Measurements from ENCODE around the gene KCNH8. TPM values are rescaled to one million over a fixed set of nuclear protein-coding genes. Genes with fewer than 3 reads are reported as not detected.

KCNH8 gene
- total RNA-seq, 4 donors from 2014 or later: 0.55 to 1.1 (median 1.00) TPM; not detected in 1

- no peaks in the 10 kb centered on the region for H3K36me3 ChIP-seq
- in situ Hi-C loops (cut with MboI; ENCODE audit: low pct_ligation_motif_present in 1 of 4, low pct_unique_long_range_greater_than_20kb in 1 of 4, low sequenced_read_pairs in 3 of 4) (no loop called here), intact Hi-C loops (cut with DNase I; ENCODE audit: low total_unique reads) (no loop called here)
- 71 to 91% methylated on average over 3 of the region's 3 CpGs for WGBS, 2 donors (ENCODE audit: low coverage in 1 of 2)
- H3K9me3 ChIP-seq: no peaks in the 10 kb centered on the region
- no peak for DNase-seq
- no peaks in the 10 kb centered on the region for H3K4me1 ChIP-seq
- no peaks in the 10 kb centered on the region for H3K27me3 ChIP-seq
- H3K27ac ChIP-seq: no peak overlapping the region
- TF ChIP-seq POLR2AphosphoS5 (IDR thresholded peaks at IDR 0.05) (no peak), EP300 (IDR thresholded peaks at IDR 0.05; ENCODE audit: low read depth) (no peak), CTCF (IDR thresholded peaks at IDR 0.05) (no peak), POLR2A (IDR thresholded peaks at IDR 0.05) (no peak)
- H3K4me3 ChIP-seq: no peak overlapping the region
Measured at GRCh38 chr3:19457449-19457848, 309.1 kb downstream of the KCNH8 start.

- no peaks in the 10 kb centered on the region for H3K9me3 ChIP-seq
- in situ Hi-C loops (cut with MboI; ENCODE audit: low pct_ligation_motif_present in 1 of 4, low pct_unique_long_range_greater_than_20kb in 1 of 4, low sequenced_read_pairs in 3 of 4): no loop called here
- no peak for DNase-seq
- TF ChIP-seq CTCF (IDR thresholded peaks at IDR 0.05) (no peak), POLR2A (IDR thresholded peaks at IDR 0.05) (no peak), POLR2AphosphoS5 (IDR thresholded peaks at IDR 0.05) (no peak), EP300 (IDR thresholded peaks at IDR 0.05; ENCODE audit: low read depth) (no peak)
- H3K27ac ChIP-seq: no peak overlapping the region
- intact Hi-C loops (cut with DNase I; ENCODE audit: low total_unique reads): no loop called here
- no peaks in the 10 kb centered on the region for H3K27me3 ChIP-seq
- no peaks in the 10 kb centered on the region for H3K4me1 ChIP-seq
- no peak overlapping the region for H3K4me3 ChIP-seq
- H3K36me3 ChIP-seq: no peaks in the 10 kb centered on the region
Measured at GRCh38 chr3:19467761-19468160, 319.5 kb downstream of the KCNH8 start.

- intact Hi-C loops (cut with DNase I; ENCODE audit: low total_unique reads) (no loop called here), in situ Hi-C loops (cut with MboI; ENCODE audit: low pct_ligation_motif_present in 1 of 4, low pct_unique_long_range_greater_than_20kb in 1 of 4, low sequenced_read_pairs in 3 of 4) (no loop called here)
- no peak for DNase-seq
- no peaks in the 10 kb centered on the region for H3K27me3 ChIP-seq
- no peak overlapping the region for H3K27ac ChIP-seq
- H3K4me3 ChIP-seq: no peak overlapping the region
- H3K36me3 ChIP-seq: no peaks in the 10 kb centered on the region
- TF ChIP-seq EP300 (IDR thresholded peaks at IDR 0.05; ENCODE audit: low read depth) (no peak), CTCF (IDR thresholded peaks at IDR 0.05) (no peak), POLR2AphosphoS5 (IDR thresholded peaks at IDR 0.05) (no peak), POLR2A (IDR thresholded peaks at IDR 0.05) (no peak)
- no peaks in the 10 kb centered on the region for H3K9me3 ChIP-seq
- H3K4me1 ChIP-seq: no peaks in the 10 kb centered on the region
- WGBS, 2 donors (ENCODE audit: low coverage in 1 of 2): 86% methylated on average over 4 of the region's 4 CpGs; no CpG with 5 or more reads in 1 of the 2 donors
Measured at GRCh38 chr3:19471138-19471537, 322.8 kb downstream of the KCNH8 start.

DNA sequence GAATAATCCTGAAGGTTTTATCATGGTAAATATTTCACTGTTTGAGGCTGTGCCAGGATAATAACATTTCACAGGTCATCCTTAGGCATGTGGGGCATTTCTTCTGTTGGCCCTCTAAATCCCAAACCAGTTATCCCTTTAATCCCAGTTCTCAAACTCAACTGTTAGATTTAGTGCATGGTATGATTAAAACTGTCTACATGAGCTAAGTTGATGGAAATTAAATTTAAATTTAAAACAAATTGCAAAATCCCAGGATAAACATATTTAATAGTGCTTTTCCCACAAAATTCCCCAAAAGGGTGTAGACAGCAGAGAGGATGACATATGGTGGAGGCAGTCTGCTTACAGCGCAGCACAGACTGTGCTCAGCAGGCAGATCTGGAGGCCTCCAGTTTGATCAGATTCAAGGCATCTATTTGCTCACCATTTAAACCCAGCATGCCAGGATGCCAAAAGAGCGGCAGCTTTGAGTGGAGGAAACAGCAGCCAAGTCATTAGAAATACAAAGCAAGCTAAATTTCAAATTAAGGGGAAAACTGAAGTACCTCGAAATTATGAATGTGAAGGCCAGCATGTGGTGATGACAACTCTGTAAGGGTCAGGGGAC, 325.8 kb downstream of the KCNH8 start:
- no peaks in the 10 kb centered on the region for H3K4me1 ChIP-seq
- no peaks in the 10 kb centered on the region for H3K9me3 ChIP-seq
- 67 to 71% methylated on average over 2 to 3 of the region's 3 CpGs for WGBS, 2 donors (ENCODE audit: low coverage in 1 of 2)
- H3K27me3 ChIP-seq: no peaks in the 10 kb centered on the region
- H3K36me3 ChIP-seq: no peaks in the 10 kb centered on the region
- in situ Hi-C loops (cut with MboI; ENCODE audit: low pct_ligation_motif_present in 1 of 4, low pct_unique_long_range_greater_than_20kb in 1 of 4, low sequenced_read_pairs in 3 of 4) (no loop called here), intact Hi-C loops (cut with DNase I; ENCODE audit: low total_unique reads) (no loop called here)
- no peak for DNase-seq
- no peak for TF ChIP-seq CTCF (IDR thresholded peaks at IDR 0.05)
- no peak for TF ChIP-seq EP300 (IDR thresholded peaks at IDR 0.05; ENCODE audit: low read depth)
- TF ChIP-seq POLR2AphosphoS5 (IDR thresholded peaks at IDR 0.05): no peak
- no peak for TF ChIP-seq POLR2A (IDR thresholded peaks at IDR 0.05)
- no peak overlapping the region for H3K4me3 ChIP-seq
- H3K27ac ChIP-seq: no peak overlapping the region
